Keratinocyte (primary cell): ENCODE results near the gene ZNF268. TPM values are rescaled to one million over a fixed set of nuclear protein-coding genes. Genes with fewer than 3 reads are reported as not detected.

Source experiments
- DNase-seq: peaks from one replicate; pipeline ENCODE4 v3.0.0-alpha.2; 2011; ENCODE audit warnings: low read depth, missing footprints, low spot score
- FAIRE-seq: peaks from 2 replicates; lab custom pipeline; 2011; peaks lifted over from hg19 to GRCh38; lab: Jason Lieb, UNC
- H2AFZ ChIP-seq: 2 replicates; pipeline ENCODE4 v1.6.0; 2012; ENCODE audit warnings: low read length, control low read depth, inconsistent platforms; ENCODE audit not compliant: control insufficient read depth
- H3K27ac ChIP-seq: 2 replicates; pipeline ENCODE4 v1.5.1; 2011; ENCODE audit warnings: low read length; ENCODE audit not compliant: control insufficient read depth, insufficient read depth
- H3K27me3 ChIP-seq: 3 replicates; pipeline ENCODE4 v1.6.0; 2011; ENCODE audit warnings: low read length; ENCODE audit not compliant: control insufficient read depth, insufficient read depth; ENCODE audit errors: extremely low read depth
- H3K36me3 ChIP-seq, 2 experiments: 2 replicates in 1 of 2; 3 replicates in 1 of 2; pipeline ENCODE4 v1.5.1; 2011; ENCODE audit warnings: low read length in 2 of 2, mild to moderate bottlenecking in 1 of 2; ENCODE audit not compliant: control insufficient read depth in 2 of 2, insufficient read depth in 2 of 2; ENCODE audit errors: extremely low read depth in 1 of 2
- H3K4me1 ChIP-seq: 3 replicates; pipeline ENCODE4 v1.5.1; 2011; ENCODE audit warnings: low read length; ENCODE audit not compliant: control insufficient read depth, insufficient read depth; ENCODE audit errors: extremely low read depth
- H3K4me2 ChIP-seq: 3 replicates; pipeline ENCODE4 v1.6.0; 2011; ENCODE audit warnings: low read depth, low read length; ENCODE audit not compliant: control insufficient read depth, insufficient read depth; ENCODE audit errors: extremely low read depth
- H3K4me3 ChIP-seq, 3 experiments: fragments of 200-600 bp in 1 of 3; sonication (generic) in 1 of 3; 2 replicates in 2 of 3; 3 replicates in 1 of 3; pipeline ENCODE4 v1.5.1; 2011 to 2016; ENCODE audit warnings: low read length in 3 of 3, mild to moderate bottlenecking in 3 of 3, control low read depth in 2 of 3, inconsistent platforms in 1 of 3, low read depth in 1 of 3, mixed read lengths in 1 of 3, mixed run types in 1 of 3, moderate library complexity in 1 of 3; ENCODE audit not compliant: control insufficient read depth in 2 of 3, insufficient read depth in 2 of 3; ENCODE audit errors: extremely low read depth in 1 of 3
- H3K79me2 ChIP-seq: 2 replicates; pipeline ENCODE4 v1.6.0; 2012; ENCODE audit warnings: low read length; ENCODE audit not compliant: control insufficient read depth, insufficient read depth
- H3K9ac ChIP-seq: 3 replicates; pipeline ENCODE4 v1.6.0; 2011; ENCODE audit warnings: low read length; ENCODE audit not compliant: control insufficient read depth, insufficient read depth; ENCODE audit errors: extremely low read depth
- H3K9me1 ChIP-seq: 3 replicates; pipeline ENCODE4 v1.6.0; 2011; ENCODE audit warnings: low read length; ENCODE audit not compliant: control insufficient read depth, insufficient read depth; ENCODE audit errors: extremely low read depth
- H3K9me3 ChIP-seq: 2 replicates; pipeline ENCODE4 v1.5.1; 2012; ENCODE audit warnings: low read depth, low read length; ENCODE audit not compliant: control insufficient read depth
- H4K20me1 ChIP-seq: 3 replicates; pipeline ENCODE4 v1.6.0; 2011; ENCODE audit warnings: low read length; ENCODE audit not compliant: control insufficient read depth, insufficient read depth; ENCODE audit errors: extremely low read depth
- EZH2 ChIP-seq: IDR thresholded peaks from one replicate; pipeline ENCODE4 v1.6.1; 2012; ENCODE audit warnings: inconsistent platforms, mild to moderate bottlenecking, low read length, moderate library complexity
- dilution Hi-C: fragments of 300-500 bp; cut with MboI; formaldehyde crosslinking; loops from one replicate; pipeline ENCODE4 v1.7.0; 2020; ENCODE audit warnings: low sequenced_read_pairs; ENCODE audit not compliant: extremely low pct_ligation_motif_present
- polyA plus RNA-seq, 5 experiments: library from polyadenylated mRNA; depleted of rRNA in 3 of 5; stranded (reverse) in 3 of 5; stranded (forward) in 1 of 5; unstranded in 1 of 5; fragments of >200 nt; gene quantifications; 1 replicate in 1 of 5; 2 replicates in 3 of 5; 3 replicates in 1 of 5; pipeline versions ENCODE4 v1.2.1 to v1.2.3, GENCODE V29; 2011 to 2012; ENCODE audit warnings: missing spikeins in 2 of 5, low read depth in 1 of 5, low replicate concordance in 1 of 5
- TF ChIP-seq, protein P1 (sequence below), 3 experiments: IDR thresholded peaks in 1 of 3; conservative IDR thresholded peaks in 1 of 3; optimal IDR thresholded peaks in 1 of 3; 2 replicates in 2 of 3; 3 replicates in 1 of 3; pipeline versions ENCODE3 to v1.5.1; 2011; ENCODE audit warnings: low read length in 3 of 3, mild to moderate bottlenecking in 3 of 3, moderate library complexity in 2 of 3, control low read depth in 1 of 3, inconsistent platforms in 1 of 3; ENCODE audit not compliant: insufficient read depth in 2 of 3; ENCODE audit errors: extremely low read depth in 1 of 3

The ZNF268 gene
- polyA plus RNA-seq, 1 donor (not counting 4 experiments of a cell fraction or from before 2014, with no cell fraction given): 9.4 TPM

GRCh38 chr12:133221241-133221640 lies 39.9 kb downstream of the ZNF268 start:
- Histone ChIP-seq H3K9me1 (no peaks in the 10 kb centered on the region), H3K9ac (no peak overlapping the region), H3K79me2 (no peaks in the 10 kb centered on the region), H3K36me3 (no peaks in the 10 kb centered on the region), H3K4me2 (no peak overlapping the region), H2AFZ (no peak overlapping the region), H3K9me3 (peaks cover 16% of the 10 kb centered on the region), H3K27me3 (no peaks in the 10 kb centered on the region), H4K20me1 (no peaks in the 10 kb centered on the region), H3K27ac (no peak overlapping the region), H3K4me3 (no peak overlapping the region), H3K4me1 (no peaks in the 10 kb centered on the region)
- dilution Hi-C loops: no loop called here
- DNase-seq (no peak), FAIRE-seq (no peak)
- TF ChIP-seq EZH2: no peak
- TF ChIP-seq, protein P1, sequence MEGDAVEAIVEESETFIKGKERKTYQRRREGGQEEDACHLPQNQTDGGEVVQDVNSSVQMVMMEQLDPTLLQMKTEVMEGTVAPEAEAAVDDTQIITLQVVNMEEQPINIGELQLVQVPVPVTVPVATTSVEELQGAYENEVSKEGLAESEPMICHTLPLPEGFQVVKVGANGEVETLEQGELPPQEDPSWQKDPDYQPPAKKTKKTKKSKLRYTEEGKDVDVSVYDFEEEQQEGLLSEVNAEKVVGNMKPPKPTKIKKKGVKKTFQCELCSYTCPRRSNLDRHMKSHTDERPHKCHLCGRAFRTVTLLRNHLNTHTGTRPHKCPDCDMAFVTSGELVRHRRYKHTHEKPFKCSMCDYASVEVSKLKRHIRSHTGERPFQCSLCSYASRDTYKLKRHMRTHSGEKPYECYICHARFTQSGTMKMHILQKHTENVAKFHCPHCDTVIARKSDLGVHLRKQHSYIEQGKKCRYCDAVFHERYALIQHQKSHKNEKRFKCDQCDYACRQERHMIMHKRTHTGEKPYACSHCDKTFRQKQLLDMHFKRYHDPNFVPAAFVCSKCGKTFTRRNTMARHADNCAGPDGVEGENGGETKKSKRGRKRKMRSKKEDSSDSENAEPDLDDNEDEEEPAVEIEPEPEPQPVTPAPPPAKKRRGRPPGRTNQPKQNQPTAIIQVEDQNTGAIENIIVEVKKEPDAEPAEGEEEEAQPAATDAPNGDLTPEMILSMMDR (optimal IDR thresholded peaks at IDR 0.05 in 1 of 3, IDR thresholded peaks at IDR 0.05 in 1 of 3, conservative IDR thresholded peaks at IDR 0.05 in 1 of 3; ENCODE audit: extremely low read depth in 1 of 3, insufficient read depth in 2 of 3, low read length in 3 of 3): no peak

GRCh38 chr12:133222211-133222610 lies 40.9 kb downstream of the ZNF268 start:
- DNase-seq: no peak
- H3K79me2 ChIP-seq: no peaks in the 10 kb centered on the region
- no peak overlapping the region for H2AFZ ChIP-seq
- dilution Hi-C loops: no loop called here
- H3K36me3 ChIP-seq: no peaks in the 10 kb centered on the region
- no peaks in the 10 kb centered on the region for H3K27me3 ChIP-seq
- peaks cover 17% of the 10 kb centered on the region for H3K9me3 ChIP-seq
- H3K4me2 ChIP-seq: no peak overlapping the region
- no peak for TF ChIP-seq EZH2
- TF ChIP-seq, protein P1 (optimal IDR thresholded peaks at IDR 0.05 in 1 of 3, IDR thresholded peaks at IDR 0.05 in 1 of 3, conservative IDR thresholded peaks at IDR 0.05 in 1 of 3; ENCODE audit: extremely low read depth in 1 of 3, insufficient read depth in 2 of 3, low read length in 3 of 3): no peak
- no peaks in the 10 kb centered on the region for H3K9me1 ChIP-seq
- no peak for FAIRE-seq
- H3K9ac ChIP-seq: no peak overlapping the region
- H3K4me3 ChIP-seq: no peak overlapping the region
- H4K20me1 ChIP-seq: no peaks in the 10 kb centered on the region
- no peaks in the 10 kb centered on the region for H3K4me1 ChIP-seq
- H3K27ac ChIP-seq: no peak overlapping the region
